IMR-90 (cell line): ENCODE results near the gene USP36. TPM values are rescaled to one million over a fixed set of nuclear protein-coding genes. Genes with fewer than 3 reads are reported as not detected.
A peak's percentile ranks its signal among the peaks of the same experiment; 100 is the strongest.
"Not testable (repeated sequence)": the region's sequence is repeated elsewhere in the genome, so short reads cannot be mapped to it uniquely, and the experiment has no call there.

Source experiments
- ATAC-seq: fragments of 200-7000 bp; cut with Tn5 transposase; 2 replicates; pipeline ENCODE4 v1.9.1; 2020; ENCODE audit warnings: low read depth, mild to moderate bottlenecking, moderate library complexity
- BruUV-seq: library from RNA; stranded (reverse); fragments of 400-500 nt; replicated peaks from 2 replicates; lab custom pipeline; 2021; lab: Mats Ljungman, UMichigan
- CTCF ChIA-PET: fragments of 300-600 bp; formaldehyde crosslinking; extraction: SDS; loops from one replicate; lab custom pipeline; 2021; ENCODE audit warnings: antibody characterized with exemption; lab: Yijun Ruan, JAX
- POLR2A ChIA-PET: fragments of 300-600 bp; sonication (Branson Sonifier 250); formaldehyde crosslinking; loops from one replicate; lab custom pipeline; 2022; ENCODE audit warnings: antibody characterized with exemption; ENCODE audit not compliant: unreplicated experiment; lab: Charles Lee
- DNase-seq: peaks from one replicate; pipeline ENCODE4 v3.0.0; 2013
- H2AFZ ChIP-seq: replicated peaks from 2 replicates; pipeline ENCODE3; 2013; ENCODE audit warnings: low read length, mild to moderate bottlenecking; ENCODE audit not compliant: poor library complexity
- H2AK5ac ChIP-seq: 2 replicates; pipeline ENCODE4 v1.6.1; 2013; ENCODE audit warnings: low read depth, low read length, inconsistent platforms
- H2AK9ac ChIP-seq: replicated peaks from 2 replicates; pipeline ENCODE3; 2013; ENCODE audit warnings: mild to moderate bottlenecking, low read depth, low read length, moderate library complexity; ENCODE audit not compliant: poor library complexity
- H2BK120ac ChIP-seq: 2 replicates; pipeline ENCODE4 v1.6.1; 2013; ENCODE audit warnings: low read depth, low read length, inconsistent platforms
- H2BK15ac ChIP-seq: 3 replicates; pipeline ENCODE4 v1.6.1; 2013; ENCODE audit warnings: low read depth, low read length, inconsistent platforms
- H2BK20ac ChIP-seq: 2 replicates; pipeline ENCODE4 v1.6.1; 2013; ENCODE audit warnings: low read depth, mild to moderate bottlenecking, inconsistent platforms, low read length, moderate library complexity
- H2BK5ac ChIP-seq: 2 replicates; pipeline ENCODE4 v1.6.1; 2013; ENCODE audit warnings: mild to moderate bottlenecking, low read depth, low read length, inconsistent platforms; ENCODE audit not compliant: poor library complexity, severe bottlenecking
- H3K14ac ChIP-seq: replicated peaks from 2 replicates; pipeline ENCODE4 v1.6.1; 2013; ENCODE audit warnings: low read depth, low read length, inconsistent platforms
- H3K18ac ChIP-seq: 2 replicates; pipeline ENCODE4 v1.6.1; 2013; ENCODE audit warnings: low read depth, low read length, control low read depth
- H3K23ac ChIP-seq: 2 replicates; pipeline ENCODE4 v1.6.1; 2013; ENCODE audit warnings: low read depth, low read length, inconsistent platforms
- H3K27ac ChIP-seq: 2 replicates; pipeline ENCODE4 v1.5.1; 2013; ENCODE audit warnings: mild to moderate bottlenecking, control low read depth, low read length; ENCODE audit not compliant: insufficient read depth
- H3K27me3 ChIP-seq: 2 replicates; pipeline ENCODE4 v1.6.1; 2013; ENCODE audit warnings: low read length; ENCODE audit not compliant: control insufficient read depth, insufficient read depth
- H3K36me3 ChIP-seq: 2 replicates; pipeline ENCODE4 v1.6.1; 2013; ENCODE audit warnings: low read length, mixed read lengths; ENCODE audit not compliant: control insufficient read depth, insufficient read depth
- H3K4ac ChIP-seq: 2 replicates; pipeline ENCODE4 v1.6.1; 2013; ENCODE audit warnings: low read depth, low read length, inconsistent platforms
- H3K4me1 ChIP-seq: 2 replicates; pipeline ENCODE4 v1.6.1; 2013; ENCODE audit warnings: low read length, mixed read lengths; ENCODE audit not compliant: control insufficient read depth, insufficient read depth
- H3K4me2 ChIP-seq: 2 replicates; pipeline ENCODE4 v1.6.1; 2013; ENCODE audit warnings: low read depth, mild to moderate bottlenecking, control low read depth, low read length, moderate library complexity
- H3K4me3 ChIP-seq: 2 replicates; pipeline ENCODE4 v1.5.1; 2013; ENCODE audit warnings: low read depth, mild to moderate bottlenecking, control low read depth, low read length, moderate library complexity; ENCODE audit not compliant: insufficient read depth
- H3K56ac ChIP-seq: 2 replicates; pipeline ENCODE4 v1.6.1; 2013; ENCODE audit warnings: low read length, inconsistent platforms; ENCODE audit not compliant: insufficient read depth; ENCODE audit errors: extremely low read depth
- H3K79me1 ChIP-seq, 2 experiments: 2 replicates each; pipeline ENCODE4 v1.6.1; 2013; ENCODE audit warnings: low read length in 2 of 2, inconsistent platforms in 1 of 2, low read depth in 1 of 2
- H3K9ac ChIP-seq: 2 replicates; pipeline ENCODE4 v1.6.1; 2013; ENCODE audit warnings: low read depth, low read length, control low read depth
- H3K9me1 ChIP-seq: 2 replicates; pipeline ENCODE4 v1.6.1; 2013; ENCODE audit warnings: low read length, inconsistent platforms; ENCODE audit not compliant: insufficient read depth
- H3K9me3 ChIP-seq: 2 replicates; pipeline ENCODE4 v1.6.1; 2013; ENCODE audit warnings: low read length; ENCODE audit not compliant: control insufficient read depth, insufficient read depth
- H4K20me1 ChIP-seq: 2 replicates; pipeline ENCODE4 v1.6.1; 2013; ENCODE audit warnings: low read length, inconsistent platforms; ENCODE audit not compliant: insufficient read depth
- H4K5ac ChIP-seq: 2 replicates; pipeline ENCODE4 v1.6.1; 2013; ENCODE audit warnings: mild to moderate bottlenecking, low read depth, low read length, control low read depth
- H4K8ac ChIP-seq, 2 experiments: 2 replicates each; pipeline ENCODE4 v1.6.1; 2013; ENCODE audit warnings: low read depth in 2 of 2, low read length in 2 of 2, control low read depth in 1 of 2, inconsistent platforms in 1 of 2
- H4K91ac ChIP-seq: 2 replicates; pipeline ENCODE4 v1.6.1; 2013; ENCODE audit warnings: low read depth, low read length, inconsistent platforms; ENCODE audit not compliant: insufficient read depth
- CHD1 ChIP-seq: IDR thresholded peaks from 2 replicates; pipeline ENCODE4 v1.6.1; 2012; ENCODE audit warnings: low read depth, low read length, improper control_type of control experiment
- FOS ChIP-seq: fragments of 150-350 bp; IDR thresholded peaks from 2 replicates; pipeline ENCODE4 v1.6.1; 2016; ENCODE audit warnings: low read depth, low read length
- WGBS, 2 experiments: methylation state at CpG; one replicate each; pipeline versions ENCODE4 v1.1.5 to v1.1.7; 2013; ENCODE audit warnings: missing lambda C conversion rate in 2 of 2; ENCODE audit not compliant: insufficient read length in 1 of 2; ENCODE audit errors: extremely low coverage in 2 of 2; 5-methylcytosine and 5-hydroxymethylcytosine counted together
- dilution Hi-C: fragments of 300-500 bp; cut with HindIII; formaldehyde crosslinking; loops from one replicate; pipeline ENCODE4 v1.14.3; 2018; ENCODE audit warnings: low sequenced_read_pairs; ENCODE audit not compliant: unreplicated experiment
- in situ Hi-C: fragments of 300-500 bp; cut with MboI; formaldehyde crosslinking; loops from 3 replicates; pipeline ENCODE4 v1.14.3; 2019; ENCODE audit warnings: low sequenced_read_pairs, inconsistent platforms, mixed read lengths
- intact Hi-C: fragments of 100-400 bp; cut with micrococcal nuclease; formaldehyde crosslinking; loops from 2 replicates; pipeline ENCODE4 v1.10.0; 2022
- polyA plus RNA-seq, 3 experiments: library from polyadenylated mRNA; depleted of rRNA; stranded (reverse); fragments of >200 nt; gene quantifications; 2 replicates each; pipeline ENCODE4 v1.2.3, GENCODE V29; 2012; ENCODE audit warnings: low replicate concordance in 1 of 3
- total RNA-seq: library from RNA; depleted of rRNA; stranded (reverse); fragments of >200 nt; gene quantifications from 2 replicates; pipeline ENCODE4 v1.2.3, GENCODE V29; 2012

Gene USP36
- total and polyA plus RNA-seq, 2 of the 4 experiments (the other 2 are of a cell fraction): 30.6 to 38.3 TPM

- 100% methylated on average over 1 of the region's 3 CpGs; no CpG with 5 or more reads in 1 of the 2 experiments for WGBS, 2 experiments
- Histone ChIP-seq H3K56ac (no peak overlapping the region), H2AK5ac (no peak overlapping the region), H3K27me3 (no peaks in the 10 kb centered on the region), H3K4ac (peak overlapping the region; percentile 65; the same call in 1 of the 2 replicates), H3K79me1 (peaks cover 27 to 41% of the 10 kb centered on the region in 2 experiments), H3K9me3 (no peaks in the 10 kb centered on the region), H2BK20ac (no peak overlapping the region), H3K14ac (no peak overlapping the region), H3K9me1 (peaks cover 8% of the 10 kb centered on the region), H3K36me3 (no peaks in the 10 kb centered on the region), H2BK5ac (no peak overlapping the region), H3K4me2 (no peak overlapping the region), H2AFZ (peak overlapping the region; percentile 46), H3K4me1 (peaks cover under 1% of the 10 kb centered on the region; the same call in 1 of the 2 replicates), H2AK9ac (no peak overlapping the region), H3K4me3 (no peak overlapping the region), H3K9ac (no peak overlapping the region; the same call in 1 of the 2 replicates), H3K23ac (peak overlapping the region; percentile 34; the same call in 1 of the 2 replicates), H2BK120ac (no peak overlapping the region), H3K18ac (no peak overlapping the region), H4K8ac (no peak overlapping the region; a peak in 1 of 4 replicates), H4K5ac (no peak overlapping the region), H3K27ac (no peak overlapping the region), H4K20me1 (peaks cover 15% of the 10 kb centered on the region), H4K91ac (no peak overlapping the region), H2BK15ac (no peak overlapping the region)
- ATAC-seq (no peak), DNase-seq (no peak)
- TF ChIP-seq FOS (no peak), CHD1 (no peak)
- intact Hi-C loops: no loop called here
- POLR2A ChIA-PET: no interaction called here
- dilution Hi-C loops: no loop called here
- CTCF ChIA-PET: no interaction called here
- BruUV-seq: no TSS peak
- in situ Hi-C loops: no loop called here
These were observed 60.8 kb downstream of the USP36 start for GRCh38 chr17:78779850-78780249.

- H3K27me3 ChIP-seq, H2BK5ac ChIP-seq, H3K4me1 ChIP-seq, H2AFZ ChIP-seq, H3K14ac ChIP-seq, H4K8ac ChIP-seq, dilution Hi-C loops, H2BK15ac ChIP-seq, DNase-seq, H2BK20ac ChIP-seq, intact Hi-C loops, H4K91ac ChIP-seq, POLR2A ChIA-PET, BruUV-seq, H3K9me1 ChIP-seq, H3K4me2 ChIP-seq, H3K4me3 ChIP-seq, ATAC-seq, H3K9ac ChIP-seq, H2AK5ac ChIP-seq, H2BK120ac ChIP-seq, H3K27ac ChIP-seq, in situ Hi-C loops, CTCF ChIA-PET, H3K9me3 ChIP-seq, H3K18ac ChIP-seq, H4K5ac ChIP-seq, H3K36me3 ChIP-seq, H3K4ac ChIP-seq, H2AK9ac ChIP-seq, H3K56ac ChIP-seq: not testable (repeated sequence)
- H3K79me1 ChIP-seq: peaks cover 32 to 47% of the 10 kb centered on the region in 2 experiments
- H3K23ac ChIP-seq: 0 out of 2 replicates have a peak overlapping the region, but pooled peaks have one; percentile 5
- peaks cover 20% of the 10 kb centered on the region for H4K20me1 ChIP-seq
- no CpG with 5 or more reads among the region's 5 CpGs for WGBS, 2 experiments
These were observed 61.3 kb downstream of the USP36 start for GRCh38 chr17:78779286-78779651.
